GM19043 (cell line): Measurements from ENCODE around the gene SLC7A14.

Experiments used
- ATAC-seq: cut with Tn5 transposase; IDR thresholded peaks from one replicate; pipeline ENCODE4 v1.9.1; 2021; ENCODE audit warnings: low read depth; ENCODE audit not compliant: unreplicated experiment

SLC7A14 gene

GRCh38 chr3:170542704-170543103 lies 43.2 kb downstream of the SLC7A14 start:
- ATAC-seq, result no peak

DNA sequence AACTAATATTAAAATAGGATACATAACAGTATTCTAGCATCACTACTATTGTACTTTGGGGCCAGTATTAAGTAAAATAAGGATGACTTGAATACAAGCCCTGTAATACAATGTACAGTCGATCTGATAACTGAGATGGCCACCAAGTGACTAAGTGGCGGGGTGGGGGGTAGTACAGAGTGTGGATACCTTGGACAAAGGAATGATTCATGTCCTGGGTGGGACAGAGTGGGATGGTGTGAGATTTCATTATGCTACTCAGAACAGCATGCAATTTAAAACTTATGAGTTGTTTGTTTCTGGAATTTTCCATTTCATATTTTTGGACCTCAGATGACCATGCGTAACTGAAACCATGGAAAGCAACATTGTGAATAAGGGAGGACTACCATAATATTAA lies 46.0 kb downstream of the SLC7A14 start:
- ATAC-seq, result no peak

- no peak for ATAC-seq
Measured at GRCh38 chr3:170536712-170537111, 49.2 kb downstream of the SLC7A14 start.

DNA sequence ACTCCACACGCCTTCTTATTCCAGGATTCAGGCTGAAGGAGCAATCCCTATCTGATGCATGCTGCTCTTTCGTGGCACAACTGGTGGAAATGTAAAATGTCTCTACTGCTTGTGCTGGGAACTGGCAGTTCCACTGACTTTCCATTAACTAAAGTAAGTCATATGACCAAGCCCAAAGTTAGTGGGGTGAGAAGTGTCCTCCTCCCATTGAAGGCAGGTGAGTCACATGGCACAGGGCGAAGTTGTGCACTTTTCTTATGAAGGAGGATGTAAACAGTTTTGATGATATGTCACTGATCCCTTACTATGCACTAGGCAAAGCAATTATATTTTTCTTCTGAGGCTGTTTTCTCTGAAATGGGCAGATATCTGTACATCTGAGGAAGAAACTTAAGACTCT lies 51.6 kb downstream of the SLC7A14 start:
- no peak for ATAC-seq

DNA sequence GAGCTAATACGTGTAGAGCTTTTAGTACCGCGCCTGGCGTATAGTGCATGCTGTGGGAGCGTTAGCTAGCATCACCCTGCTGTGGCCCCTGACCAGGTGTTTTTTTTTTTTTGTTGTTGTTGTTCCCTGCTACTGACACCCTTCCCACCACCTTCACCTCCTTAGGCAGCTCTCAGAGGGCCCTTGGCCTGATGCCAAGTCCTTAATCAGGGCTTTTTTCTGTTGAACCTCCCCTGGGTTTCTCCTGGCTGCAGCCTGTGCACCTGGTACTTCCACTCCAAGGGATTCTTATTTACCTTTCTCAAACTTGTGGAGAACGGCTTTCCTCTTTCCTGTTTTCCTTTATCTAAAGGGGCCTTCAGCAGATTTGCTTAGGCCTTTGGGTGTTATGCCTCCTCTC lies 53.3 kb downstream of the SLC7A14 start:
- no peak for ATAC-seq

DNA sequence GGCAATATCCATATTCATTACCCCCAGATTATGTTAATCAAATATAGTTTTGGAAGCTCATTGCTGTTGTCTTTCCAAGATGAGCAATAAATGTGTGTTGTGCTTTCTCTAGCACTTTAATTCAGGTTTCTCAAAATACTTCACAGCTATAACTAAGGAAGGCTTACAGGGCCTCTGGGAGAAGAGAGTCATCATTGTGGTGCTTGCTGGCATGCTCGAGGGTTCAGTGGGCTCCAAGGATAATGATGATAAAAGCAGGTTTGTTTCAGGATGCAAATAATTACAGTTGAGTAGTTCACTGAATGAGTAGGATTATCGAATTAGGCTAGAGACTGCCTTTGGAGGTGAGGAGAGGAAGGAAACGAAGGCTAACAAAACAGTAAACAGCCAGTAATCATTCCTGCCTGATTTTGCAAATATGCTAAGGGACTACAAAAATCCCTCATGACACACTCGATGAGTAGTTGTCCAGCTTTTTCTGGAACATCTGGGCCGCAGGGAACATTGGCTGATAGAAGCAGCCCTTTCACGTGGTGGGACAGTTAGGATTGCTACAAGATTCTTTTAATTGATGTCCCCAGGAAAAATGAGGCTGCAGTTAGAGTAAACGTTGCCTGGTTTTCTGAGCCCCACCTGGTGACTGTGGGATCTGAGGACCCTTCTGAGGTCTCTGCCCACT lies 54.1 kb downstream of the SLC7A14 start:
- no peak for ATAC-seq

GRCh38 chr3:170531054-170531453 lies 54.8 kb downstream of the SLC7A14 start:
- ATAC-seq, result no peak

DNA sequence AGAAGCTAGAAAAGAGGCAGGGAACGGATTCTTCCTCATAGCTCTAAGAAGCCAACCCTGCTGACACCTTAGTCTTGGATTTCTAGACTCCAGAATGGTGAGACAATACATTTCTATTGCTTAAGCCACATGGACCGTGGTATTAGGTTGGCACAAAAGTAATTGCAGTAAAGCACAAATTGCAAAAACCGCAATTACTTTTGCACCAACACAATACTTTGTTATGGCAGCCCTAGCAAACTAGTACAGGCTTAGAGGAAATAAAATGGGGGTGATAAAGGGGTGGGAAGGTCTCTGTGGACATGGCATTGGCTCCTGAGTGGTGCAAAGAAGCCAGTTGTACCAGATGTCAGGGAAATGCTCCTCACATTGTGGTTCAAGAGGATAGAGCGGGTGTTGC lies 56.0 kb downstream of the SLC7A14 start:
- no peak for ATAC-seq

DNA sequence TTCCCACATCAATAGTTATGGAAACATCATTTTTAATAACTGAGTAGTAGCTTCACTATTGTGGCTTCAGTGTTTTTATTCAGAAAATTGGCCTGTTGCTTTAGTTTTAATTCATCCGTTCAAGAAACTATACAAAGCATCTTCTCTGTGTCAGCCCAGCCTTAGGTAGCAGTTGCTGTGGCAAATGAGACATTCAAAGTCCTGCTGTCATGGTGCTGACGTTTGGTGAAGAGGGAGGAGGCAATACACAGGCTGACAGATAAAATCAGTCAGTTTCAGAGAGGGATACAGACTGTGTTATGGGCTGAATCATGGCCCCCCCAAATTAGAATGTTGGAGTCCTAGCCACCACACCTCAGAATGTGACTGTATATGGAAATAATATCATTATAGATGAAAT lies 56.5 kb downstream of the SLC7A14 start:
- ATAC-seq, result no peak

DNA sequence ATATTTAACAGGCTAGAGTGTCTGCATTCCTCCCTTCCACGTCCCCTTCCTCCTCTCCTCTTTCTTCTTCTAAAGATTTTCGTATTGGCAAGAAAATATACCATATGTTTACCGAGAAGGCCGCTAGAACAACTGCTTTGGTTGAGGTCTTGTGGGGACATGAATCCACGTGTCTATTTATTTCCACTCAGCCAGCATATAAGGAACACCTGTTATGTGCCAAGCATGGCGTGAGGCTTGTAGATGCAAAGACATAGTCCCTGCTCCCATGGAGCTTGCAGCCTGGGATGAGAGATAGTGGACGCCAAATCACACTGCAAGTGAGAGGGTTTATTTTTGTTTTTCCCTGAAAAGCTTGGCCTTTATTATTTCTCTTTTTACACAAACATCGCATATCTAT lies 57.1 kb downstream of the SLC7A14 start:
- ATAC-seq, result no peak

- no peak for ATAC-seq
Measured at GRCh38 chr3:170524073-170524472, 61.8 kb downstream of the SLC7A14 start.

DNA sequence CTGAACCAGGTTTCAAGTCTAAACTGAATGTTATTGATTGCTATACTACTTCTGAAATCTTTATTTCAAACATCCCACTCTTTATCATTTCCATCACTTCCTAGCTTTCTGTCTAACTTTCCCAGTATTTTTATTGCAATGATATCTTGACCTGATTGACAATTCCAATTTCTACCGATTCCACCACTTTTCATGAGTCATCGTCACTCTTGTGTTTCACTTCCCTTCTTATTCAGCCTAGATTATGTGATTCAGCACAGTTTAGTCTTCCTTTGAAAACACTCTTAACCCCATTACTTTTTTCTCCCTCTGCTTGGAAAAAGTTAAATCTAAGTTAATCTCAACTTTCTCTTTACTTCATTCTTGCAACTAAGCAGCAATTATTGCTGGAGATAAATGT lies 62.6 kb downstream of the SLC7A14 start:
- ATAC-seq, result no peak

- no peak for ATAC-seq
Measured at GRCh38 chr3:170522201-170522600, 63.7 kb downstream of the SLC7A14 start.

- ATAC-seq, result no peak
Measured at GRCh38 chr3:170520996-170521395, 64.9 kb downstream of the SLC7A14 start.

DNA sequence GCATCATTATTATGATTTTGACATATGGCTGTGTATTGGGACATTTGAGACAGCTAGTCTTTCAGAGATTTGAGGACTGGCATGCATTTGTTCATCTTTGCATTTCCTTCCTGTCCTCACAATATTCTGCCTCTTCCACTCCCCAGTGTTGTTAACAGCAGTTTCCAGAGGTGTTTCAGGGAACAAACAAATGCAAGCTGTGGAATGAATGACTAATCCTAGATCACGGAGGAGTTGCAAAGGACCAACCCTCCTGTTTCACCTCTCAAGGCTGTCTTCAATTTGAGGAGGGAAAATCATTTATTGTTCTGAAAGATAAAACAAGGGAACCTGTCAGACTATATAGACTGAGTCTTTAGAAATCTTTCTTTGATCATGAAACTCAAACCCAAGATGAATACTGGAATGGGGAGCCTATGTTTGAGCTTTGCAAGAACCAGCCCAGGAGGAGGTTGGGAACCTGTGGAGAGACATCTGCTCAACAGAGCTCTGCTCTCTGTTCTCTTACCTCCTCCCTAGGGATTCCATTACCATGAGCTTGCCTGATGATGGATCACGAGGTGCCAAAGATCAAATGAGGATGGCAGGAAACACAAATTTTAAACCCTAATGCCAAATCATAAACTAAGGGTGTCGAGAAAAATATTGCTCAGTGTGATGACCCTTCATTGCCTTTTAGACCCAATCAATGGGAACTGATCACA lies 68.5 kb downstream of the SLC7A14 start:
- no peak for ATAC-seq

DNA sequence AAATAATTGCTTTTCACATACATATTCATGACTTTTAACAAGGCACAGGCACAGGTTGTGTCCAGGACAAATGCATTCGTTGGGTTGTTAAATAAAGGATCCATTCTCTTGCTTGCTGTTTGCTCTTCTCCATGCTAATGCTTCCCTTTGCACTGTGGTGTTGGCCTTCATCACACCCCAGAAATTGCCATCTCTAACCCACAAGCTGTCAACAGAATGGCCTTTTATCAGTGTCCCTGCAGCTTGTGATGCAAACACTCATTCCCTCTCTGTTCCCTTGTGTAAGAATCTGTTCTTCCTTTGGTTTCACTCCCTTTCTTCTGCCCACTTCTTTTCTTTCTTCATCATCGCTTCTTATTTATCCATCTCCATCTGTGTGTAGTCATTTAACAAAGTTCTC lies 72.2 kb downstream of the SLC7A14 start:
- ATAC-seq, result no peak

- ATAC-seq, result no peak
Measured at GRCh38 chr3:170511371-170511770, 74.5 kb downstream of the SLC7A14 start.

DNA sequence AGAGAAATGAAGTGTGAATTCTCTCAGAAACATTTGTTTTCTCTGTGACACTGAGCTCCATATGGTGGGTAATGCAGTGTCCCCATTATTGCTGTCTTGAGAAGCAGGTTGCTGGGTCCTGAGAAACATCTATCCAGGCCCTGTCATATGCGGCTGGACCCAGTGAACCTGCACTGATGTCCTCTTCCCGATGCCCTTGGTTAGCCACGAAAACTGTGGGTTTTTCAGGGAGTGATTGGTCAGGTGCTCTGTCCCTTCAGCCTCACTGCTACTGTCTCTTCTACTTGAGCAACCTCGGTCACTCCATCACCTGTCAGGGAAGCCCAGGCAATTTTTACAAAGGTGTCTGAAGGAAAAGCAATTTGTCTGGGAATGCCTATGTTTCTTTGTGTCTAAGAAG lies 77.0 kb downstream of the SLC7A14 start:
- ATAC-seq, result no peak

- no peak for ATAC-seq
Measured at GRCh38 chr3:170508291-170508690, 77.6 kb downstream of the SLC7A14 start.

DNA sequence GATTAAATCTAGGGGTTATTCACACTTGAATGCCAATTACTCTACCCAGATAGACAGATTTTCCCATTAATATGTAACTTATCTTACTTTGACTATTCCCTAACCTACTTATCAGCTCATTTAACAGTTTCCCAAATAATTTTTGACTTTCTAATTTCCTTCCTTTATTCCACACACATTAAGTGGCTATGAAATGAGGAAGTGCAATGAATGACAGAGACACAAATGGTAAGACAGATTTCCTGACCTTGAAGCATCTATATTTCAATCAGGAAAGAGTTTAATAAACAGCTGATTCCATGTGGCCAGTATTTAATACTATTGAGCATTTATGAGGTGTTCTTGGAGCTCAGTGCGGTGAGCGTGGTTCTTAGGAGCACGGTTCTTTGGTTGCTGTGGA lies 78.8 kb downstream of the SLC7A14 start:
- no peak for ATAC-seq

- no peak for ATAC-seq
Measured at GRCh38 chr3:170506556-170506955, 79.3 kb downstream of the SLC7A14 start.

- no peak for ATAC-seq
Measured at GRCh38 chr3:170502297-170502696, 83.6 kb downstream of the SLC7A14 start.
